ENCODE results near the gene DCTD. TPM values are rescaled to one million over a fixed set of nuclear protein-coding genes. Genes with fewer than 3 reads are reported as not detected.

Gene DCTD
- total and polyA plus RNA-seq, 2 of the 13 experiments (the other 11 are each of a cell fraction or from before 2014, with no cell fraction given), result 85.1 to 95.3 TPM

GRCh38 chr4:182939680-182940079 lies 22.5 kb upstream of the DCTD start (continued):
- no peak for TF ChIP-seq TERF1 (CRISPR knock-in tag; IDR thresholded peaks at IDR 0.05)
- TF ChIP-seq RFX1 (IDR thresholded peaks at IDR 0.05), result no peak
- no peak for TF ChIP-seq ZBTB8A (CRISPR knock-in tag; IDR thresholded peaks at IDR 0.05; ENCODE audit: borderline replicate concordance, low read depth)
- TF ChIP-seq SMARCC2 (IDR thresholded peaks at IDR 0.05), result no peak
- TF ChIP-seq, protein P1, sequence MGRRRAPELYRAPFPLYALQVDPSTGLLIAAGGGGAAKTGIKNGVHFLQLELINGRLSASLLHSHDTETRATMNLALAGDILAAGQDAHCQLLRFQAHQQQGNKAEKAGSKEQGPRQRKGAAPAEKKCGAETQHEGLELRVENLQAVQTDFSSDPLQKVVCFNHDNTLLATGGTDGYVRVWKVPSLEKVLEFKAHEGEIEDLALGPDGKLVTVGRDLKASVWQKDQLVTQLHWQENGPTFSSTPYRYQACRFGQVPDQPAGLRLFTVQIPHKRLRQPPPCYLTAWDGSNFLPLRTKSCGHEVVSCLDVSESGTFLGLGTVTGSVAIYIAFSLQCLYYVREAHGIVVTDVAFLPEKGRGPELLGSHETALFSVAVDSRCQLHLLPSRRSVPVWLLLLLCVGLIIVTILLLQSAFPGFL (CRISPR knock-in tag; IDR thresholded peaks at IDR 0.05), result no peak
- no peak for TF ChIP-seq ZNF343 (CRISPR knock-in tag; IDR thresholded peaks at IDR 0.05)
- TF ChIP-seq ZNF792 (CRISPR knock-in tag; IDR thresholded peaks at IDR 0.05), result no peak
- TF ChIP-seq, protein P2, sequence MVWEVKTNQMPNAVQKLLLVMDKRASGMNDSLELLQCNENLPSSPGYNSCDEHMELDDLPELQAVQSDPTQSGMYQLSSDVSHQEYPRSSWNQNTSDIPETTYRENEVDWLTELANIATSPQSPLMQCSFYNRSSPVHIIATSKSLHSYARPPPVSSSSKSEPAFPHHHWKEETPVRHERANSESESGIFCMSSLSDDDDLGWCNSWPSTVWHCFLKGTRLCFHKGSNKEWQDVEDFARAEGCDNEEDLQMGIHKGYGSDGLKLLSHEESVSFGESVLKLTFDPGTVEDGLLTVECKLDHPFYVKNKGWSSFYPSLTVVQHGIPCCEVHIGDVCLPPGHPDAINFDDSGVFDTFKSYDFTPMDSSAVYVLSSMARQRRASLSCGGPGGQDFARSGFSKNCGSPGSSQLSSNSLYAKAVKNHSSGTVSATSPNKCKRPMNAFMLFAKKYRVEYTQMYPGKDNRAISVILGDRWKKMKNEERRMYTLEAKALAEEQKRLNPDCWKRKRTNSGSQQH (CRISPR knock-in tag; IDR thresholded peaks at IDR 0.05; ENCODE audit: low read depth), result no peak

- WGBS (ENCODE audit: low lambda C conversion rate), result 2% methylated on average over 8 of the region's 14 CpGs
- H3K4me1 ChIP-seq (ENCODE audit: insufficient read depth, low read length), result no peaks in the 10 kb centered on the region
- ChIA-PET POLR2A (no interaction called here), CTCF (ENCODE audit: low intra/inter-chr PET ratio, low total read pairs) (interaction anchor here (1.3 to 2.4 kb wide), 5 partner anchors 311 to 469 kb away, joined by 3 to 48 read pairs (median 4); no protein-coding TSS in a partner anchor)
- no peaks in the 10 kb centered on the region for H3K9me3 ChIP-seq (ENCODE audit: low read length)
- in situ Hi-C loops (cut with HindIII; ENCODE audit: extremely low pct_ligation_motif_present, low pct_unique_long_range_greater_than_20kb) (loop anchor here (5.0 to 10.0 kb wide), 2 partner anchors 324 to 457 kb away; no protein-coding TSS in a partner anchor), intact Hi-C loops (cut with micrococcal nuclease; ENCODE audit: unreplicated experiment) (loop anchor here (1.0 to 2.0 kb wide), 3 partner anchors 135 to 469 kb away; no protein-coding TSS in a partner anchor)
- BruUV-seq (replicated peaks), result no TSS peak
- H3K4me2 ChIP-seq (ENCODE audit: low read depth, low read length), result peak overlapping the region; percentile 76
- H2AFZ ChIP-seq (ENCODE audit: low read length), result peak overlapping the region; percentile 78
- H3K4me3 ChIP-seq (replicated peaks in 1 of 3; ENCODE audit: insufficient read depth in 1 of 3, low read depth in 2 of 3, low read length in 3 of 3), result peak overlapping the region in 1 of 3 experiments; percentile 48; a peak in 2 of 6 replicates
- H3K36me3 ChIP-seq (replicated peaks in 1 of 2; ENCODE audit: control insufficient read depth in 1 of 2, insufficient read depth in 2 of 2, low read length in 2 of 2), result no peaks in the 10 kb centered on the region
- H3K27me3 ChIP-seq (ENCODE audit: control insufficient read depth in 1 of 2, insufficient read depth in 2 of 2, low read length in 2 of 2), result peaks cover 0 to 3% of the 10 kb centered on the region in 2 experiments; a peak in 1 of 5 replicates
- H3K27ac ChIP-seq (ENCODE audit: extremely low read length, insufficient read depth, low read length), result no peak overlapping the region
- H4K20me1 ChIP-seq (ENCODE audit: insufficient read depth, low read length), result no peaks in the 10 kb centered on the region
- ATAC-seq (peak; percentile 99), FAIRE-seq (peak; percentile 56), DNase-seq (ENCODE audit: low spot score) (peak; percentile 47)
- H3K9ac ChIP-seq (ENCODE audit: insufficient read depth, low read depth, low read length), result no peak overlapping the region
- no peaks in the 10 kb centered on the region for H3K79me2 ChIP-seq (ENCODE audit: insufficient read depth, low read length)
- TF ChIP-seq YEATS2 (CRISPR knock-in tag; IDR thresholded peaks at IDR 0.05; ENCODE audit: borderline replicate concordance) (0 out of 2 replicates have a peak, but pooled peaks have one; percentile 47), HNF1B (CRISPR knock-in tag; IDR thresholded peaks at IDR 0.05) (0 out of 2 replicates have a peak, but pooled peaks have one; percentile 36), ZNF33A (CRISPR knock-in tag; IDR thresholded peaks at IDR 0.05; ENCODE audit: borderline replicate concordance) (no peak), ESRRA (CRISPR knock-in tag; IDR thresholded peaks at IDR 0.05; ENCODE audit: low read depth) (peak; percentile 64; the same call in 1 of the 2 replicates), SOX6 (IDR thresholded peaks at IDR 0.05) (no peak), SOX6 (CRISPR knock-in tag; IDR thresholded peaks at IDR 0.05) (0 out of 2 replicates have a peak, but pooled peaks have one; percentile 34), CBFB (CRISPR knock-in tag; IDR thresholded peaks at IDR 0.05) (0 out of 2 replicates have a peak, but pooled peaks have one; percentile 36), RXRB (CRISPR knock-in tag; IDR thresholded peaks at IDR 0.05; ENCODE audit: borderline replicate concordance) (peak; percentile 30; the same call in 1 of the 2 replicates), FOSL2 (CRISPR knock-in tag; IDR thresholded peaks at IDR 0.05) (peak; percentile 15; the same call in 1 of the 2 replicates), AGO1 (IDR thresholded peaks at IDR 0.05; ENCODE audit: low read depth, low read length, poor library complexity, severe bottlenecking) (no peak)
Observed at GRCh38 chr4:182938205-182938645, 21.0 kb upstream of the DCTD start.

Data from HepG2 (cell line).